ENCODE measurements around the gene FAM118A.

The FAM118A gene

DNA sequence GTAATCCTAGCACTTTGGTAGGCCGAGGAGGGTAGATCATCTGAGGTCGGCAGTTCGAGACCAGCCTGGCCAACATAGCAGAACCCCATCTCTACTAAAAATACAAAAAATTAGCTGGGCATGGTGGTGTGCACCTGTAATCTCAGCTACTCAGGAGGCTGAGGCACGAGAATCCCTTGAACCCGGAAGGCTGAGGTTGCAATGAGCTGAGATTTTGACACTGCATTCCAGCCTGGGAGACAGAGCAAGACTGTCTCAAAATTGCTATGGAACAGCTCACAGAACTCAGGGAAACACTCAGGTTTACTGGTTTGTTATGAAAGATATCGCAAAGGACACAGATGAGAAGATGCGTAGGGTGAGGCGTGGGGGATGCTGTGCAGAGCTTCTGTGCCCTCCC lies 2.7 kb downstream of the FAM118A start:
- H2AFZ ChIP-seq (ENCODE audit: low read length), result no peak overlapping the region
- no peak overlapping the region for H3K9ac ChIP-seq (ENCODE audit: low read length)
- no peaks in the 10 kb centered on the region for H3K36me3 ChIP-seq (ENCODE audit: insufficient read depth, low read length)
- H4K20me1 ChIP-seq (ENCODE audit: insufficient read depth, low read length), result no peaks in the 10 kb centered on the region
- H3K4me1 ChIP-seq (ENCODE audit: insufficient read depth, low read length, severe bottlenecking), result peaks cover 22% of the 10 kb centered on the region
- no peak overlapping the region for H3K4me2 ChIP-seq (ENCODE audit: low read length)
- no peak overlapping the region for H3K4me3 ChIP-seq (ENCODE audit: low read depth, low read length, poor library complexity, severe bottlenecking)
- no peaks in the 10 kb centered on the region for H3F3A ChIP-seq (ENCODE audit: insufficient read depth, low read length)
- no peaks in the 10 kb centered on the region for H3K9me3 ChIP-seq (ENCODE audit: low read length)
- no peaks in the 10 kb centered on the region for H3K79me2 ChIP-seq (ENCODE audit: insufficient read depth, low read length)
- H3K27ac ChIP-seq (ENCODE audit: low read depth, low read length, poor library complexity, severe bottlenecking), result no peak overlapping the region
- no peaks in the 10 kb centered on the region for H3K27me3 ChIP-seq (ENCODE audit: insufficient read depth, low read length)
- H3K9me2 ChIP-seq (ENCODE audit: low read depth, low read length), result no peaks in the 10 kb centered on the region
- TF ChIP-seq EZH2 (IDR thresholded peaks at IDR 0.05; ENCODE audit: borderline replicate concordance, low read length), result no peak
- no peak for TF ChIP-seq CTCF (IDR thresholded peaks at IDR 0.05; ENCODE audit: low read length)

DNA sequence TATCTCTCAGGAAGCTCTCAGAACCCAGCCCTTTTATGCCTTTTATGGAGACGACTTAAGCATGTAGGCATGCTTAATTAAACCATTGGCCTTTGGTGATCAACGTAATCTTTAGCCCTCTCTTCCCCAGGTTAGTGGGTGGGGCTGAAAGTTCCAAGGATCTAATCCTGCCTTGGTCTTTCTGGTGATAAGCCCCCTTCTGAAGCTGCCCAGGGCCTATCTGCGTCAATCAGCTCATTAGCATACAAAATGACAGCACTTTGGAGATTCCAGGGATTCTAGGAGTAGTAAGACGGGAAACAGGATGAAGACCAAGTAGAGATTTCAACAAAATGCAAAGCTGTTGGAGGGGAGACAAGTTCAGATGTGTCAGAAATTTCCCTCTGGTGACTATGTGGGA lies 3.1 kb downstream of the FAM118A start:
- Histone ChIP-seq H3K36me3 (ENCODE audit: insufficient read depth, low read length) (no peaks in the 10 kb centered on the region), H3K4me3 (ENCODE audit: low read depth, low read length, poor library complexity, severe bottlenecking) (no peak overlapping the region), H3K27ac (ENCODE audit: low read depth, low read length, poor library complexity, severe bottlenecking) (no peak overlapping the region), H3K9me3 (ENCODE audit: low read length) (no peaks in the 10 kb centered on the region), H3K79me2 (ENCODE audit: insufficient read depth, low read length) (no peaks in the 10 kb centered on the region), H3K9ac (ENCODE audit: low read length) (no peak overlapping the region), H2AFZ (ENCODE audit: low read length) (no peak overlapping the region), H3F3A (ENCODE audit: insufficient read depth, low read length) (no peaks in the 10 kb centered on the region), H3K9me2 (ENCODE audit: low read depth, low read length) (no peaks in the 10 kb centered on the region), H3K27me3 (ENCODE audit: insufficient read depth, low read length) (no peaks in the 10 kb centered on the region), H3K4me2 (ENCODE audit: low read length) (no peak overlapping the region), H4K20me1 (ENCODE audit: insufficient read depth, low read length) (no peaks in the 10 kb centered on the region), H3K4me1 (ENCODE audit: insufficient read depth, low read length, severe bottlenecking) (peaks cover 26% of the 10 kb centered on the region)
- no peak for TF ChIP-seq CTCF (IDR thresholded peaks at IDR 0.05; ENCODE audit: low read length)

DNA sequence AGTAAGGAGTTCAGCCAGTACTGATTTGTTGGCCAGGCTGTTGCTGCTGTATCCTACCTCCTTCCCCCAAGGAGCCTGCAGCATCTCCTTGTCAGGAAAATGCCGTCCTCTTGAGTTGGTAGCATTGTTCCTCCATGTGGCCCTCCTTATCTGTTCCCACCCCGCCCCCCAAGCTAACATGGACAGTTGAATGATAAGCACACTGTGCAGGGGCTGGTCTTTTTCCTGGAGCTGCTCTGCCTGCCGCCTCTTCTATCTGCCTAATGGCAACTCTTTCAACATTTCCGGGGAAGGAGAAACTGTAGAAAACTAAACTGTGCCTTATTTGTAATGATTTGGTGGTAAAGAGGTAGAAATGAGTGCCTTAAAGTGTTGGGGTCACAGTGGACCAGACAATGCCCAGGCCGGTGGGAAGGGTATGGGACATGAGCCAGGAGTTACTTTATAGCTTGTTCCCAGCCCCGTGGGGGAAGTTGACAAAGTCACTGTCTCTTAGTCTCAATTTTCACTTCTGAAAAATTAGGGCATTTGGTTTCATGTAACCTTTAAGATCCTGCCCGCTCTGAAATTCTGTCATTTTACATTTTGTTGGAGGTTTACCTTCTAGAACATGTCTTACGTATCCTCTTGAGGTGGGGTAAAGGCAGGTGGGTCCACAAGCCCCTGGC lies 4.5 kb downstream of the FAM118A start:
- no peak overlapping the region for H3K4me3 ChIP-seq (ENCODE audit: low read depth, low read length, poor library complexity, severe bottlenecking)
- TF ChIP-seq CTCF (IDR thresholded peaks at IDR 0.05; ENCODE audit: low read length) (no peak), EZH2 (IDR thresholded peaks at IDR 0.05; ENCODE audit: borderline replicate concordance, low read length) (no peak)
- H2AFZ ChIP-seq (ENCODE audit: low read length), result no peak overlapping the region
- H3K27ac ChIP-seq (ENCODE audit: low read depth, low read length, poor library complexity, severe bottlenecking), result no peak overlapping the region
- no peaks in the 10 kb centered on the region for H3K9me3 ChIP-seq (ENCODE audit: low read length)
- peaks cover 31% of the 10 kb centered on the region for H3K4me1 ChIP-seq (ENCODE audit: insufficient read depth, low read length, severe bottlenecking)
- H4K20me1 ChIP-seq (ENCODE audit: insufficient read depth, low read length), result no peaks in the 10 kb centered on the region
- H3K4me2 ChIP-seq (ENCODE audit: low read length), result no peak overlapping the region
- H3K9ac ChIP-seq (ENCODE audit: low read length), result no peak overlapping the region
- no peaks in the 10 kb centered on the region for H3F3A ChIP-seq (ENCODE audit: insufficient read depth, low read length)
- no peaks in the 10 kb centered on the region for H3K9me2 ChIP-seq (ENCODE audit: low read depth, low read length)
- peaks cover 3% of the 10 kb centered on the region for H3K79me2 ChIP-seq (ENCODE audit: insufficient read depth, low read length)
- H3K36me3 ChIP-seq (ENCODE audit: insufficient read depth, low read length), result no peaks in the 10 kb centered on the region
- no peaks in the 10 kb centered on the region for H3K27me3 ChIP-seq (ENCODE audit: insufficient read depth, low read length)
